GM19025 (cell line): ENCODE data around the gene STARD3.
"Not testable (repeated sequence)": the region's sequence is repeated elsewhere in the genome, so short reads cannot be mapped to it uniquely, and the experiment has no call there.

Experiments
- ATAC-seq: cut with Tn5 transposase; IDR thresholded peaks from one replicate; pipeline ENCODE4 v1.9.1; 2021; ENCODE audit warnings: mild to moderate bottlenecking, low read depth, moderate library complexity; ENCODE audit not compliant: unreplicated experiment

Gene STARD3

DNA sequence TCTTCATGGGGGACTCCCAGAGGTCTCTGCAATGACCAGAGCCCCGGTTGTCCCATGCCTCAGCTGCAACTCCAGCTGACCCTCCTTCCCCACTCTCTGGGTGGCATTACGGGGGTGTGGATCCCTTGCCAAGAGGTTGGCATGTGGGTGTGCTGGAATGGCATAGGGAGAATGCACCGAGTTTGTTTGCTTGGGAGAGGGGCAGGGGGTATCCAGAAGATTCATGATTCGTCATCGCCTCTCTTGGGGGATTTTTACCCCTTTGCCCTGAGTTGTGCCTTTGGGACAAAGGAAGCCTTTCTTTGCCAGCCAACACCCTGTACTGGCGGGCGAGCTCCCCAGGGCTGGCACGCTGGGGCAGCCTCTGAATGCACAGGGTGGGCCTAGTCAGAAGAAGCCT is 69.4 kb downstream of the STARD3 start:
- ATAC-seq = no peak

DNA sequence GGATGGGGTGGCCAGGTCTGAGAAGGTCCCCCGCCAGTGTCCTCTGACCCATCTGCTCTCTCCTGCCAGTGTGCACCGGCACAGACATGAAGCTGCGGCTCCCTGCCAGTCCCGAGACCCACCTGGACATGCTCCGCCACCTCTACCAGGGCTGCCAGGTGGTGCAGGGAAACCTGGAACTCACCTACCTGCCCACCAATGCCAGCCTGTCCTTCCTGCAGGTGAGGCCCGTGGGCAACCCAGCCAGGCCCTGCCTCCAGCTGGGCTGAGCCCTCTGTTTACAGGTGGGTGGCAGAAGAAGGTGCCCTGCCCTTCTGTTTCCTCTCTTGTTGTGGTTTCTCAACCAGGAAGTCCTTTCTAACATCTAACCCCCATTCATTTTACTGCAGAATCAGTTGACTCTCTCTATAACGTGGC is 70.0 kb downstream of the STARD3 start:
- no peak for ATAC-seq

DNA sequence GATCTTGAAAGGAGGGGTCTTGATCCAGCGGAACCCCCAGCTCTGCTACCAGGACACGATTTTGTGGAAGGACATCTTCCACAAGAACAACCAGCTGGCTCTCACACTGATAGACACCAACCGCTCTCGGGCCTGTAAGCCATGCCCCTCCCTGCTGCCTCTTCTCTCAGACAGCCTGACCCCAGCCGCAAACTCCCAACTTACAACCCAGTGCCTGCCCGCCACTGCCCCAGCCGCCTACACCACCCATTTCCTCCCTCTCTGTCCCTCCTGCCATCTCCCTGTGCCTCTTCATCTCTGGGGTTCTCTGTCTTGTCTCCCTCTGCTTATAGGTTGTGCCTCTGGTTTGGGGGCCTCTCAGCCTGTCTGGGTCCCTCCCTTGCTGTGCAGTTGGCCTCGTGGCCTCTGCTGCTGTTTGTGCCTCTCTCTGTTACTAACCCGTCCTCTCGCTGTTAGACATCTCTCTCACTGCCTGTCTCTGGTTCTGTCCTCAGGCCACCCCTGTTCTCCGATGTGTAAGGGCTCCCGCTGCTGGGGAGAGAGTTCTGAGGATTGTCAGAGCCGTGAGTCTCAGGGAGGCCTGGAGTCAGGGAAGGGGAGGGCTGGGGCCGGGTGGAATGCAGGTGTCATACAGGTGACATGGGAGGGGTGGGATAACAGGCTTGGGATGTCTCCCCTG is 72.5 kb downstream of the STARD3 start:
- no peak for ATAC-seq

DNA sequence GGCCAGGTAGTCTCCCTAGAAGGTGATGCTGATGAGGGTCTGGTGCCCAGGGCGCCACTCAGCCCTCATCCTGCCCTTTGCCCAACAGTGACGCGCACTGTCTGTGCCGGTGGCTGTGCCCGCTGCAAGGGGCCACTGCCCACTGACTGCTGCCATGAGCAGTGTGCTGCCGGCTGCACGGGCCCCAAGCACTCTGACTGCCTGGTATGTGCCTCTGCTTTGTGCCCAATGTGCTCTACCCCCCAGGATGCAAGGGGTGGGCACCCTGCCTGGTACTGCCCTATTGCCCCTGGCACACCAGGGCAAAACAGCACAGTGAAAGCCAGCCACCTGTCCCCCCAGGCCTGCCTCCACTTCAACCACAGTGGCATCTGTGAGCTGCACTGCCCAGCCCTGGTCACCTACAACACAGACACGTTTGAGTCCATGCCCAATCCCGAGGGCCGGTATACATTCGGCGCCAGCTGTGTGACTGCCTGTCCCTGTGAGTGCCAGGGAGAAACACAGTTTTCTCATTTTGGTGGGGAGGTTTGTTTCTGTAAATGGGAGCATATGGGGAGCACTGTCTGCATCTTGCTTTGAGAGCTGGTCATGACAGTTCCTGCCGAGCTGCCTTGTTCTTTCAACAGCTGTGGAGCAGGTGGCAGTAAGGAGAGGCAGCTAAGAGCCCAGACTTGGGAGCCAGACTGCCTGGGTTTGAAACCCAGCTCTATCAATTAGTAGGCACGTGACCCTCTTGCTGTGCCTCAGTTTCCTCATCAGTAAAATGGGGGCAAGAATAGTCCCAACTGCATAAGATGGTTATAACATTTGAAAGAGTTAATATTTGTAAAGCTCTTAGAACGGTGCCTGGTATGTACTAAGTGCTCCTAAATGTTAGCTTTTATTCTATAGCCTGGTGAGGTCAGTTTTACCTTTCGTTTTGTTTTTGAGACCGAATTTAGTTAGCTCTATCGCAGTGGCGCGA is 73.3 kb downstream of the STARD3 start:
- no peak for ATAC-seq

DNA sequence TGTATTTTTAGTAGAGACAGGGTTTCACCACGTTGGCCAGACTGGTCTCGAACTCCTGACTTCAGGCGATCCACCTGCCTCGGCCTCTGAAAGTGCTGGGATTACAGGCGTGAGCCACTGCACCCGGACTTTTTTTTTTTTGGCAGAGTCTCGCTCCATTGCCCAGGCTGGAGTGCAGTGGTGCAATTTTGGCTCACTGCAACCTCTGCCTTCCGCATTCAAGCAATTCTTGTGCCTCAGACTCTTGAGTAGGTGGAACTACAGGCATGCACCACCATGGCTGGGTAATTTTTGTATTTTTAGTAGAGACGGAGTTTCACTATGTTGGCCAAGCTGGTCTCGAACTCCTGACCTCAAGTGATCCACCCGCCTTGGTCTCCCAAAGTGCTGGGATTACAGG is 74.1 kb downstream of the STARD3 start:
- not testable (repeated sequence) for ATAC-seq

DNA sequence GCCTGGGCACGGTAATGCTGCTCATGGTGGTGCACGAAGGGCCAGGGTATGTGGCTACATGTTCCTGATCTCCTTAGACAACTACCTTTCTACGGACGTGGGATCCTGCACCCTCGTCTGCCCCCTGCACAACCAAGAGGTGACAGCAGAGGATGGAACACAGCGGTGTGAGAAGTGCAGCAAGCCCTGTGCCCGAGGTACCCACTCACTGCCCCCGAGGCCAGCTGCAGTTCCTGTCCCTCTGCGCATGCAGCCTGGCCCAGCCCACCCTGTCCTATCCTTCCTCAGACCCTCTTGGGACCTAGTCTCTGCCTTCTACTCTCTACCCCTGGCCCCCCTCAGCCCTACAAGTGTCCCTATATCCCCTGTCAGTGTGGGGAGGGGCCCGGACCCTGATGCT is 74.9 kb downstream of the STARD3 start:
- no peak for ATAC-seq
